Liver (tissue), 9 donors: ENCODE measurements around the gene PXYLP1. TPM values are rescaled to one million over a fixed set of nuclear protein-coding genes. Genes with fewer than 3 reads are reported as not detected.

Source experiments
- DNase-seq: peaks from one replicate; pipeline ENCODE4 v3.0.0-alpha.2; 2017; ENCODE audit warnings: low spot score
- H3K27ac ChIP-seq, 2 donors: one replicate each; pipeline ENCODE4 v1.7.0; 2013; ENCODE audit warnings: inconsistent platforms in 2 of 2, low read length in 2 of 2, control low read depth in 1 of 2, low read depth in 1 of 2, mild to moderate bottlenecking in 1 of 2
- H3K27me3 ChIP-seq, 4 donors: one replicate each; pipeline versions ENCODE4 v1.6.1 to v1.7.0; 2013; ENCODE audit warnings: low read length in 3 of 4, inconsistent platforms in 1 of 4, mild to moderate bottlenecking in 1 of 4, moderate library complexity in 1 of 4; ENCODE audit not compliant: control insufficient read depth in 4 of 4, insufficient read depth in 4 of 4
- H3K36me3 ChIP-seq, 4 donors: one replicate each; pipeline versions ENCODE4 v1.6.1 to v1.7.0; 2013; ENCODE audit warnings: low read length in 3 of 4, mild to moderate bottlenecking in 3 of 4, low read depth in 1 of 4, moderate library complexity in 1 of 4; ENCODE audit not compliant: control insufficient read depth in 4 of 4, insufficient read depth in 3 of 4
- H3K4me1 ChIP-seq, 4 donors: one replicate each; pipeline versions ENCODE4 v1.6.1 to v1.7.0; 2013; ENCODE audit warnings: low read length in 3 of 4, mild to moderate bottlenecking in 3 of 4, moderate library complexity in 1 of 4; ENCODE audit not compliant: control insufficient read depth in 4 of 4, insufficient read depth in 4 of 4
- H3K4me3 ChIP-seq, 3 donors: one replicate each; pipeline versions ENCODE4 v1.6.1 to v1.7.0; 2013; ENCODE audit warnings: low read length in 3 of 3, control low read depth in 1 of 3, low read depth in 1 of 3, mild to moderate bottlenecking in 1 of 3
- H3K9ac ChIP-seq, 2 donors: one replicate each; pipeline ENCODE4 v1.7.0; 2013; ENCODE audit warnings: low read length in 2 of 2, mild to moderate bottlenecking in 2 of 2, moderate library complexity in 2 of 2, control low read depth in 1 of 2, low read depth in 1 of 2
- H3K9me3 ChIP-seq, 4 donors: one replicate each; pipeline versions ENCODE4 v1.6.1 to v1.7.0; 2013; ENCODE audit warnings: low read length in 3 of 4; ENCODE audit not compliant: control insufficient read depth in 4 of 4
- ATF3 ChIP-seq: IDR thresholded peaks from 2 replicates; pipeline ENCODE4 v1.6.1; 2016; ENCODE audit warnings: antibody characterized with exemption
- EGR1 ChIP-seq, 2 donors: IDR thresholded peaks; 2 replicates each; pipeline ENCODE4 v1.6.1; 2016 to 2018; ENCODE audit warnings: antibody characterized with exemption in 2 of 2, low read depth in 2 of 2
- FOXA1 ChIP-seq: IDR thresholded peaks from 2 replicates; pipeline ENCODE4 v1.6.1; 2016; ENCODE audit warnings: antibody characterized with exemption
- GABPA ChIP-seq, 2 donors: IDR thresholded peaks in 1 of 2; conservative IDR thresholded peaks in 1 of 2; 2 replicates each; pipeline ENCODE4 v1.6.1; 2016; ENCODE audit warnings: antibody characterized with exemption in 2 of 2, mild to moderate bottlenecking in 1 of 2, moderate library complexity in 1 of 2
- HNF4A ChIP-seq, 2 donors: conservative IDR thresholded peaks; 2 replicates each; pipeline ENCODE4 v1.6.1; 2016; ENCODE audit warnings: antibody characterized with exemption in 2 of 2, mild to moderate bottlenecking in 2 of 2
- HNF4G ChIP-seq: IDR thresholded peaks from 2 replicates; pipeline ENCODE4 v1.6.1; 2016; ENCODE audit warnings: antibody characterized with exemption
- JUND ChIP-seq, 2 donors: IDR thresholded peaks; 2 replicates each; pipeline ENCODE4 v1.6.1; 2016; ENCODE audit warnings: antibody characterized with exemption in 2 of 2
- RAD21 ChIP-seq, 2 donors: IDR thresholded peaks; 2 replicates each; pipeline ENCODE4 v1.6.1; 2016; ENCODE audit warnings: antibody characterized with exemption in 2 of 2, mild to moderate bottlenecking in 2 of 2
- REST ChIP-seq: IDR thresholded peaks from 2 replicates; pipeline ENCODE4 v1.6.1; 2016; ENCODE audit warnings: antibody characterized with exemption, mild to moderate bottlenecking
- RXRA ChIP-seq, 2 donors: IDR thresholded peaks; 2 replicates each; pipeline ENCODE4 v1.6.1; 2017 to 2018; ENCODE audit warnings: antibody characterized with exemption in 2 of 2, mild to moderate bottlenecking in 1 of 2
- SP1 ChIP-seq: IDR thresholded peaks from 2 replicates; pipeline ENCODE4 v1.6.1; 2018; ENCODE audit warnings: antibody characterized with exemption, mild to moderate bottlenecking
- YY1 ChIP-seq: IDR thresholded peaks from 2 replicates; pipeline ENCODE4 v1.6.1; 2016; ENCODE audit warnings: antibody characterized with exemption, mild to moderate bottlenecking
- ZBTB33 ChIP-seq: IDR thresholded peaks from 2 replicates; pipeline ENCODE4 v1.6.1; 2016; ENCODE audit warnings: antibody characterized with exemption
- WGBS: extraction: QIAGEN DNeasy Blood & Tissue Kit; methylation state at CpG from one replicate; pipeline ENCODE4 v1.1.7; 2013; 5-methylcytosine and 5-hydroxymethylcytosine counted together
- polyA plus RNA-seq, 2 donors: library from polyadenylated mRNA; stranded (reverse) in 1 of 2; unstranded in 1 of 2; fragments of 200-250 nt in 1 of 2; fragments of >200 nt in 1 of 2; fragmentation: Nextera tagmentation in 1 of 2; extraction: Ambion mirVana in 1 of 2; gene quantifications; one replicate each; pipeline versions ENCODE4 v1.2.1 to v1.2.3, GENCODE V29; 2013 to 2015
- total RNA-seq, 2 donors: library from RNA; depleted of rRNA; stranded (reverse); fragments of >200 nt; gene quantifications; one replicate each; pipeline ENCODE4 v1.2.3, GENCODE V29; 2014
- TF ChIP-seq, protein P1 (sequence below): IDR thresholded peaks from 2 replicates; pipeline ENCODE4 v1.6.1; 2016; ENCODE audit warnings: antibody characterized with exemption
- TF ChIP-seq, protein P2 (sequence below): fragments of 150-350 bp; IDR thresholded peaks from 2 replicates; pipeline ENCODE4 v1.5.1; 2017; ENCODE audit warnings: improper control_type of control experiment, low read depth, low read length; ENCODE audit not compliant: missing input control
- donor health status: healthy.
- donor health status: healthy.
- donor health status: healthy.
- donor health status: healthy.
- donor health status: healthy.

The PXYLP1 gene
- total and polyA plus RNA-seq, 4 donors = 1.1 to 5.3 (median 3.1) TPM

DNA sequence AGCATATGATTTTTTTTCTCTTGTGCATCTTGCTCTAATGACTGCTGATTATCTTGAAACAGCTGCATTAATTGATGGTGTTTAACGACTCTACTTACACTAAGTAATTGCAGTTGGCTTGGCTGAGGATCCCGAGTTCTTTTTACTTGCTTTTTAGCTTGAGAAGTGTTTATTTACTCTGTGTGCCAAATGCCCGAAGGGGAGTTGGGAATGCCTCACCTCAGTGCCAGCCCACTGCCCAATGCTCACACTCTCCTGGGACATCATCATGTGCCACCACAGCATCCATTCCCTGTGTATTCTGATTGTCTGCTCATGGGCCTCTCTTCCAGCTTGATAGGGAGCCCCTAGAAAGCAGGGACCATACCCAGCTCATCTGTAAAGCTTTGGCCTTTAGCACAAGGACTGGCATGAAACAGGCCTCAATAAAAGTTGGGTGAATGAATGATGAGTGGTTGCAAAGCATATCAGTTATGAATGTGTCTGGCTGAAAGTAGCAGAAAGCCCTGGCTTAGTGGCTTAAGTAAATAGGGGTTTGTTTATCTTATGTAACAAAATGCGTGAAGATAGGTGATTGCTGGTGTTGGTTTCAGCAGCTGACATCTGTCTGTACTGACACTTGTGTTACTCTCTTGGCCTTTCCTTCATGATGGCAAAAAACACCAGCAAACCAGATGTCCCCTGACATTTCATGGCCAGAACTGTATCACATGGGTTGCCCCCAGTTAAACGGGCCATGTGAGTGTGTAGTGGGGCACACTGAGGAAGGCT lies 8.1 kb downstream of the PXYLP1 start:
- H3K4me3 ChIP-seq = no peak overlapping the region
- no peaks in the 10 kb centered on the region for H3K27me3 ChIP-seq
- H3K4me1 ChIP-seq = peaks cover 2 to 14% (median 12%) of the 10 kb centered on the region in 4 donors
- DNase-seq = no peak
- TF ChIP-seq, protein P1, sequence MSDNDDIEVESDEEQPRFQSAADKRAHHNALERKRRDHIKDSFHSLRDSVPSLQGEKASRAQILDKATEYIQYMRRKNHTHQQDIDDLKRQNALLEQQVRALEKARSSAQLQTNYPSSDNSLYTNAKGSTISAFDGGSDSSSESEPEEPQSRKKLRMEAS = no peak
- no peak for TF ChIP-seq FOXA1
- TF ChIP-seq RAD21 (IDR thresholded peaks at IDR 0.05) = no peak
- no peak for TF ChIP-seq RXRA (IDR thresholded peaks at IDR 0.05)
- no peak for TF ChIP-seq YY1
- no peak for TF ChIP-seq HNF4G
- TF ChIP-seq, protein P2, sequence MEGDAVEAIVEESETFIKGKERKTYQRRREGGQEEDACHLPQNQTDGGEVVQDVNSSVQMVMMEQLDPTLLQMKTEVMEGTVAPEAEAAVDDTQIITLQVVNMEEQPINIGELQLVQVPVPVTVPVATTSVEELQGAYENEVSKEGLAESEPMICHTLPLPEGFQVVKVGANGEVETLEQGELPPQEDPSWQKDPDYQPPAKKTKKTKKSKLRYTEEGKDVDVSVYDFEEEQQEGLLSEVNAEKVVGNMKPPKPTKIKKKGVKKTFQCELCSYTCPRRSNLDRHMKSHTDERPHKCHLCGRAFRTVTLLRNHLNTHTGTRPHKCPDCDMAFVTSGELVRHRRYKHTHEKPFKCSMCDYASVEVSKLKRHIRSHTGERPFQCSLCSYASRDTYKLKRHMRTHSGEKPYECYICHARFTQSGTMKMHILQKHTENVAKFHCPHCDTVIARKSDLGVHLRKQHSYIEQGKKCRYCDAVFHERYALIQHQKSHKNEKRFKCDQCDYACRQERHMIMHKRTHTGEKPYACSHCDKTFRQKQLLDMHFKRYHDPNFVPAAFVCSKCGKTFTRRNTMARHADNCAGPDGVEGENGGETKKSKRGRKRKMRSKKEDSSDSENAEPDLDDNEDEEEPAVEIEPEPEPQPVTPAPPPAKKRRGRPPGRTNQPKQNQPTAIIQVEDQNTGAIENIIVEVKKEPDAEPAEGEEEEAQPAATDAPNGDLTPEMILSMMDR = no peak
- TF ChIP-seq ZBTB33 = no peak
- no peak for TF ChIP-seq REST
- TF ChIP-seq SP1 = no peak
- no peak for TF ChIP-seq JUND (IDR thresholded peaks at IDR 0.05)
- TF ChIP-seq HNF4A (conservative IDR thresholded peaks at IDR 0.05) = no peak
- no peak for TF ChIP-seq GABPA (IDR thresholded peaks at IDR 0.05 in 1 of 2, conservative IDR thresholded peaks at IDR 0.05 in 1 of 2)
- no peak for TF ChIP-seq EGR1 (IDR thresholded peaks at IDR 0.05; ENCODE audit: low read depth in 2 of 2)
- TF ChIP-seq ATF3 = no peak
- WGBS = 71% methylated on average over 5 of the region's 5 CpGs
- no peak overlapping the region for H3K27ac ChIP-seq
- H3K36me3 ChIP-seq = no peaks in the 10 kb centered on the region
- H3K9me3 ChIP-seq = no peaks in the 10 kb centered on the region
- H3K9ac ChIP-seq = no peak overlapping the region
